Measurements from ENCODE around the gene CHN1.

Gene CHN1

GRCh38 chr2:174970092-174970491 is 35.1 kb downstream of the CHN1 start:
- no peak for DNase-seq

- peak; percentile 10 to 54 (median 29) for DNase-seq
Measured at GRCh38 chr2:174969091-174969734, 36.0 kb downstream of the CHN1 start.

- DNase-seq, result no peak
Measured at GRCh38 chr2:174967691-174968260, 37.4 kb downstream of the CHN1 start.

- no peak for DNase-seq
Measured at GRCh38 chr2:174967086-174967485, 38.1 kb downstream of the CHN1 start.

- DNase-seq, result no peak
Measured at GRCh38 chr2:174965992-174966744, 39.0 kb downstream of the CHN1 start.

- no peak for DNase-seq
Measured at GRCh38 chr2:174965551-174965950, 39.6 kb downstream of the CHN1 start.

- DNase-seq, result no peak
Measured at GRCh38 chr2:174964404-174964803, 40.8 kb downstream of the CHN1 start.

- no peak for DNase-seq
Measured at GRCh38 chr2:174963437-174964400, 41.5 kb downstream of the CHN1 start.

- DNase-seq, result no peak
Measured at GRCh38 chr2:174959787-174960186, 45.4 kb downstream of the CHN1 start.

- no peak for DNase-seq
Measured at GRCh38 chr2:174957050-174957449, 48.1 kb downstream of the CHN1 start.

- no peak for DNase-seq
Measured at GRCh38 chr2:174952607-174953006, 52.6 kb downstream of the CHN1 start.

- no peak for DNase-seq
Measured at GRCh38 chr2:174951745-174952144, 53.4 kb downstream of the CHN1 start.

- DNase-seq, result no peak
Measured at GRCh38 chr2:174949988-174950687, 55.0 kb downstream of the CHN1 start.

- DNase-seq, result no peak
Measured at GRCh38 chr2:174945601-174946260, 59.5 kb downstream of the CHN1 start.

GRCh38 chr2:174939046-174939445 is 66.1 kb downstream of the CHN1 start:
- DNase-seq, result no peak

- DNase-seq, result no peak
Measured at GRCh38 chr2:174931724-174932123, 73.5 kb downstream of the CHN1 start.

- no peak for DNase-seq
Measured at GRCh38 chr2:174929786-174930185, 75.4 kb downstream of the CHN1 start.

- no peak for DNase-seq
Measured at GRCh38 chr2:174925046-174925784, 80.0 kb downstream of the CHN1 start.

GRCh38 chr2:174924061-174924693 is 81.0 kb downstream of the CHN1 start:
- no peak for DNase-seq

GRCh38 chr2:174919947-174920595 is 85.1 kb downstream of the CHN1 start:
- DNase-seq, result no peak
